ENCODE results near the gene CCDC148.

Gene CCDC148

DNA sequence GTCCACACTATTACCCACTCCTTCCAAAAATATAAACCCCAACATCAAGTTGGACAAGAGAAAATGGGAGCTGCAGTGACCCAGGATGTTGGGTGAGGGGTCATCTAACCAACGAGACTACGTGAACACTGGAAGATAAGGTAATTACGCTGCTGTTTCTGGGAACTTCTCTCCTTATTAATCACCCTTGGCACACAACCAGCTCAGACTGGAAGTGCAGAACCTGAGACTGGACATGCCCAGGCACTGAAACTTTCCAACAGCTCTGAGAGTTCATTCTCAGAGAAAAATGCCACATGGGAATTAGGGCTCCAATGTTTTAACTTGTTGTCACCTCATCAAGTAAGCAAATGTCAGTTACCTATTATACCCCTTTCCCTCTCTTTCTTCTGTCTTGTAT lies 135.3 kb downstream of the CCDC148 start:
- no peak for DNase-seq (ENCODE audit: low read depth)
- TF ChIP-seq, protein P1, sequence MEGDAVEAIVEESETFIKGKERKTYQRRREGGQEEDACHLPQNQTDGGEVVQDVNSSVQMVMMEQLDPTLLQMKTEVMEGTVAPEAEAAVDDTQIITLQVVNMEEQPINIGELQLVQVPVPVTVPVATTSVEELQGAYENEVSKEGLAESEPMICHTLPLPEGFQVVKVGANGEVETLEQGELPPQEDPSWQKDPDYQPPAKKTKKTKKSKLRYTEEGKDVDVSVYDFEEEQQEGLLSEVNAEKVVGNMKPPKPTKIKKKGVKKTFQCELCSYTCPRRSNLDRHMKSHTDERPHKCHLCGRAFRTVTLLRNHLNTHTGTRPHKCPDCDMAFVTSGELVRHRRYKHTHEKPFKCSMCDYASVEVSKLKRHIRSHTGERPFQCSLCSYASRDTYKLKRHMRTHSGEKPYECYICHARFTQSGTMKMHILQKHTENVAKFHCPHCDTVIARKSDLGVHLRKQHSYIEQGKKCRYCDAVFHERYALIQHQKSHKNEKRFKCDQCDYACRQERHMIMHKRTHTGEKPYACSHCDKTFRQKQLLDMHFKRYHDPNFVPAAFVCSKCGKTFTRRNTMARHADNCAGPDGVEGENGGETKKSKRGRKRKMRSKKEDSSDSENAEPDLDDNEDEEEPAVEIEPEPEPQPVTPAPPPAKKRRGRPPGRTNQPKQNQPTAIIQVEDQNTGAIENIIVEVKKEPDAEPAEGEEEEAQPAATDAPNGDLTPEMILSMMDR (IDR thresholded peaks at IDR 0.05; ENCODE audit: low read depth, low read length), result no peak
- TF ChIP-seq MYC (IDR thresholded peaks at IDR 0.05; ENCODE audit: low read depth, low read length) (no peak), POLR2A (IDR thresholded peaks at IDR 0.05; ENCODE audit: extremely low read depth, insufficient read length) (no peak)

DNA sequence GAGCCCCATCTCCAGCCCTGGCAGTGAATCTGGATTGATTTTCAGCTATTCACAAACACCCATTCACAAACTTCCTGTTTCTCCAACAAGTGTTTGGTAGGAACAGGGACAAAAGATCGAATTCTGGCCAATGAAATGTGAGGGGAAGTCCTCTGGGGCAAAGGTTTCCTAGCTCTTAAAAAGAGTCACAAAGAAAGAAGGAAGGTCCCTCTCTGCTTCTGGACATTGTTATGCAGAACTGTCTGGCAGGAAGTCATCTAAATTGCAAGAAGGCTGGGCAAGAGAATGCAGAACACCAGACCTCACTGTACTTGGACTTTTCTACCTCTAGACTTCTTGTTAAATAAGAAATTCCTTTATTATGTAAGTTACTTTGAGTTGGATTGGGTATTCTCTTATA lies 137.3 kb downstream of the CCDC148 start:
- DNase-seq (ENCODE audit: low read depth), result peak; percentile 9
- TF ChIP-seq MYC (IDR thresholded peaks at IDR 0.05; ENCODE audit: low read depth, low read length), result no peak
- TF ChIP-seq, protein P1 (IDR thresholded peaks at IDR 0.05; ENCODE audit: low read depth, low read length), result no peak
- TF ChIP-seq, protein P2, sequence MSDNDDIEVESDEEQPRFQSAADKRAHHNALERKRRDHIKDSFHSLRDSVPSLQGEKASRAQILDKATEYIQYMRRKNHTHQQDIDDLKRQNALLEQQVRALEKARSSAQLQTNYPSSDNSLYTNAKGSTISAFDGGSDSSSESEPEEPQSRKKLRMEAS (IDR thresholded peaks at IDR 0.05; ENCODE audit: low read depth, low read length), result no peak
- TF ChIP-seq POLR2A (IDR thresholded peaks at IDR 0.05; ENCODE audit: extremely low read depth, insufficient read length), result no peak
- no peak overlapping the region for H3K4me3 ChIP-seq (ENCODE audit: low read depth, low read length)

More for the DNA sequence above, 135.3 kb downstream of the CCDC148 start:
- no peak overlapping the region for H3K4me3 ChIP-seq (ENCODE audit: low read depth, low read length)

DNA sequence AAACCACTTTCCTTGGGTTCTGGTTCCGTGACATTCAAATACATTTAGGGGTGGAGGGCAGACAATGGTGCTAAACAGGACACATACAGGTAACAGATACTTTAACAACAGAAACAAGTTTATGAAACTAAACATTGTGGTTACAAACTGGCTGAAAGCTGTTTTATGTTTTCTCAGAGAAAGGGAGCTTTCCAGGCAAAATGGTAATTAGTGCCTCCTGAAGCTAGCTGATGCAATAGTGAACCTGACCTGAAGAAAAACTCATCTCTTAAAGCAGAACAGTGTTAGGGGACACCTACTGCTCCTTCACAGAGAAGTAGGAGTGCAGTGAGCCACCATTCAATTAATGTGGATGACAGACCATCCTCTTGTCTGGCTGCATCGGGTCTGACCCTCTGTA lies 138.9 kb downstream of the CCDC148 start:
- H3K4me3 ChIP-seq (ENCODE audit: low read depth, low read length), result no peak overlapping the region
- DNase-seq (ENCODE audit: low read depth), result no peak
- TF ChIP-seq POLR2A (IDR thresholded peaks at IDR 0.05; ENCODE audit: extremely low read depth, insufficient read length) (no peak), MYC (IDR thresholded peaks at IDR 0.05; ENCODE audit: low read depth, low read length) (no peak)
- TF ChIP-seq, protein P2 (IDR thresholded peaks at IDR 0.05; ENCODE audit: low read depth, low read length), result no peak
- TF ChIP-seq, protein P1 (IDR thresholded peaks at IDR 0.05; ENCODE audit: low read depth, low read length), result no peak

DNA sequence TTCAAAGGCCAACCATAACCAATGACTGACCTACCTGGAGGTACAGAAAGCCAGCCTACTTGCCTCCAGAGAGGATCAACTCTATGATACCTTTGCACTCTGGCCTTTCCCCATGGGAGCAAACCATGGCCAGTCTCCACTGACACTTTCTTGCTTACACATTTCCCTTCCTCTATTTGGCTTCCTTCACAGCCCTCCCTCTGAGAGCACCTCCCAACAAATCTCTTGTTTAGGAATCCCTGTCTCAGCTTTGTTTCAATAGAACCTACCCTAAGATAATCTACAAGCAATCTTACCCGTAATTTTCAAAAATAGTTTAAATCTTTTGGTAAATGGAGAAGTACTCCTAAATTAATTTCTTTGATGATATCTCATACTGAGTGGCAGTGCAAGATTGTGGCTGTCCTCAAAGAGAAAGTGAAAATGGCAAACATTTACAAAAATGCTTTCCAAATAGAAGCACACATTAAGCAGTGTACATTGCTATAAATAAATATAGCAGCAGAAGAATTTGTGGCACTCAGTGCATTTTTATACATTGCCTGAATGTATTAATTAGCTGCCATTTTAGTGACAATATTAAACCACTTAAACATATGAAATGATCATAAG lies 140.6 kb downstream of the CCDC148 start:
- no peak overlapping the region for H3K4me3 ChIP-seq (ENCODE audit: low read depth, low read length)
- TF ChIP-seq, protein P2 (IDR thresholded peaks at IDR 0.05; ENCODE audit: low read depth, low read length), result no peak
- TF ChIP-seq MYC (IDR thresholded peaks at IDR 0.05; ENCODE audit: low read depth, low read length) (no peak), POLR2A (IDR thresholded peaks at IDR 0.05; ENCODE audit: extremely low read depth, insufficient read length) (no peak)
- TF ChIP-seq, protein P1 (IDR thresholded peaks at IDR 0.05; ENCODE audit: low read depth, low read length), result no peak
- no peak for DNase-seq (ENCODE audit: low read depth)

DNA sequence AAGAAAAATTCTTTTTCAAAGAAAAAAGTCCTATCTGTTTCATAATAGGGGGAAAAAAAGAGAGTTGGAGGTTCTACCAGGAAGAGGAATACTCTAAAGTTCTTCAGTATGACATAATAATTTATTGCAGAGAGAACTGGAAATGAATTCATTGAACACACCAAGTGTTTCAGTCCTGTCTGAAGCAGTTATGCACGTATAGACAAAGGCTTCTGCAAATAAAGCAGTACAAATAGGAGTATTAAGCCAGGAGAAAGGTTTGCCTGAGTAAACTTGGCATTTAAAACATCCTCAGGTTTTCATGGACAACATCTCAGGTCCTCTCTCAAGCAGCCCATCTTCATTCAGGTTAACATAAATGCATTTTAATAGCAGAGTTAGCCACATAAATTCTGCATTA lies 141.6 kb downstream of the CCDC148 start:
- H3K4me3 ChIP-seq (ENCODE audit: low read depth, low read length), result no peak overlapping the region
- no peak for DNase-seq (ENCODE audit: low read depth)
- TF ChIP-seq, protein P2 (IDR thresholded peaks at IDR 0.05; ENCODE audit: low read depth, low read length), result no peak

DNA sequence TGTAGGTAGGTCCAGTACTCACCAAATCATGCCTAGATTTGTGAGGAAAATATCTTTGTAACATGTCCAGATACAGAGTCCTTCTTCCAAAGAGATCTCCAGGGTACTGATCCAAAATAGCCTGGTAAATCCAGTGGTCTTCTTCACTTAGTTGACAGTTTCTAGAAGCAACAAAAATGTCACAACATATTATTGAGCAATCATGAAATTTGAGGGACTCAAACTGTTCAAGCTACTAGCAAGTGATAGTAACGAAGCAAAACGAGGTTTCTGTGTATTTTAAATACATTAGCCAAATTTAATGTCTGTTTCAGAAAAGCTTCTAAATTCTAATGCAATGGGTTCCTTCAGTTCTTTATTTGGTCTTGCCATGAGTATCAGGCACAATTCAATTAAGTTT lies 142.8 kb downstream of the CCDC148 start:
- no peak overlapping the region for H3K4me3 ChIP-seq (ENCODE audit: low read depth, low read length)
- TF ChIP-seq, protein P2 (IDR thresholded peaks at IDR 0.05; ENCODE audit: low read depth, low read length), result no peak
- no peak for TF ChIP-seq MYC (IDR thresholded peaks at IDR 0.05; ENCODE audit: low read depth, low read length)
- TF ChIP-seq, protein P1 (IDR thresholded peaks at IDR 0.05; ENCODE audit: low read depth, low read length), result no peak
- no peak for TF ChIP-seq POLR2A (IDR thresholded peaks at IDR 0.05; ENCODE audit: extremely low read depth, insufficient read length)
- no peak for DNase-seq (ENCODE audit: low read depth)

All from NB4 (cell line).